H1 (cell line): ENCODE measurements around the gene NOTUM. TPM values are rescaled to one million over a fixed set of nuclear protein-coding genes. Genes with fewer than 3 reads are reported as not detected.

Experiments
- CTCF ChIA-PET: fragments of 300-600 bp; sonication (Branson Sonifier 250); formaldehyde crosslinking; loops from one replicate; lab custom pipeline; 2021; ENCODE audit not compliant: partially characterized antibody; lab: Charles Lee
- POLR2A ChIA-PET: fragments of 300-600 bp; sonication (Branson Sonifier 250); formaldehyde crosslinking; loops from one replicate; lab custom pipeline; 2021; ENCODE audit warnings: inconsistent platforms; ENCODE audit not compliant: partially characterized antibody; lab: Charles Lee
- DNase-seq, 2 experiments: peaks; one replicate each; pipeline versions ENCODE4 v3.0.0 to v3.0.0-alpha.2; 2010 to 2022; ENCODE audit warnings: low spot score in 2 of 2, low read depth in 1 of 2, mixed read lengths in 1 of 2
- FAIRE-seq: peaks from 2 replicates; lab custom pipeline; 2011; peaks lifted over from hg19 to GRCh38; lab: Jason Lieb, UNC
- H2AFZ ChIP-seq: 2 replicates; pipeline ENCODE4 v1.8.1; 2012; ENCODE audit warnings: low read length, inconsistent platforms
- H2AK5ac ChIP-seq: 2 replicates; pipeline ENCODE4 v1.6.1; 2013; ENCODE audit warnings: low read depth, low read length
- H2BK120ac ChIP-seq: replicated peaks from 2 replicates; pipeline ENCODE3; 2013; ENCODE audit warnings: low read depth, low read length, inconsistent platforms
- H2BK12ac ChIP-seq: 2 replicates; pipeline ENCODE4 v1.6.1; 2013; ENCODE audit warnings: low read depth, low read length
- H2BK15ac ChIP-seq: 2 replicates; pipeline ENCODE4 v1.6.1; 2013; ENCODE audit warnings: low read length
- H2BK20ac ChIP-seq: 2 replicates; pipeline ENCODE4 v1.6.1; 2013; ENCODE audit warnings: low read length
- H2BK5ac ChIP-seq: 2 replicates; pipeline ENCODE4 v1.6.1; 2013; ENCODE audit warnings: low read depth, low read length
- H3K14ac ChIP-seq: 2 replicates; pipeline ENCODE4 v1.6.1; 2013; ENCODE audit warnings: inconsistent platforms; ENCODE audit not compliant: insufficient read length
- H3K18ac ChIP-seq: 2 replicates; pipeline ENCODE4 v1.6.1; 2013; ENCODE audit warnings: low read length; ENCODE audit errors: extremely low read depth
- H3K23ac ChIP-seq: 2 replicates; pipeline ENCODE4 v1.6.1; 2013; ENCODE audit warnings: inconsistent platforms; ENCODE audit not compliant: insufficient read length
- H3K23me2 ChIP-seq: 2 replicates; pipeline ENCODE4 v1.6.1; 2013; ENCODE audit warnings: low read depth, low read length
- H3K27ac ChIP-seq: 2 replicates; pipeline ENCODE4 v1.6.1; 2011; ENCODE audit warnings: low read depth, low read length, inconsistent platforms
- H3K27me3 ChIP-seq, 4 experiments: replicated peaks in 1 of 4; 1 replicate in 1 of 4; 2 replicates in 3 of 4; pipeline versions ENCODE4 v1.6.1 to v1.8.1; 2011 to 2013; ENCODE audit warnings: low read length in 3 of 4, mild to moderate bottlenecking in 3 of 4, inconsistent platforms in 2 of 4, mixed read lengths in 2 of 4, moderate library complexity in 1 of 4; ENCODE audit not compliant: control insufficient read depth in 3 of 4, insufficient read depth in 3 of 4; ENCODE audit errors: extremely low read depth in 1 of 4
- H3K36me3 ChIP-seq, 4 experiments: 2 replicates each; pipeline versions ENCODE4 v1.6.1 to v1.8.1; 2011 to 2013; ENCODE audit warnings: mild to moderate bottlenecking in 4 of 4, low read length in 3 of 4, moderate library complexity in 2 of 4, control low read depth in 1 of 4, inconsistent platforms in 1 of 4; ENCODE audit not compliant: insufficient read depth in 4 of 4, control insufficient read depth in 2 of 4
- H3K4ac ChIP-seq: replicated peaks from 2 replicates; pipeline ENCODE3; 2013; ENCODE audit warnings: low read length, low read depth, mixed read lengths, inconsistent platforms; ENCODE audit not compliant: insufficient read length
- H3K4me1 ChIP-seq, 4 experiments: replicated peaks in 1 of 4; 1 replicate in 1 of 4; 2 replicates in 3 of 4; pipeline versions ENCODE4 v1.6.1 to v1.8.1; 2011 to 2013; ENCODE audit warnings: low read length in 3 of 4, inconsistent platforms in 2 of 4, mixed read lengths in 1 of 4; ENCODE audit not compliant: insufficient read depth in 4 of 4, control insufficient read depth in 3 of 4
- H3K4me2 ChIP-seq, 2 experiments: 2 replicates each; pipeline versions ENCODE4 v1.6.1 to v1.8.1; 2011 to 2013; ENCODE audit warnings: low read depth in 2 of 2, low read length in 2 of 2, control low read depth in 1 of 2, inconsistent platforms in 1 of 2, mild to moderate bottlenecking in 1 of 2; ENCODE audit not compliant: insufficient read depth in 1 of 2
- H3K4me3 ChIP-seq, 4 experiments: fragments of 200-600, 300-600 bp in 1 of 4; sonication (generic), shearing (Covaris generic), sonication (Bioruptor Twin) in 1 of 4; 2 replicates each; pipeline versions ENCODE4 v1.5.1 to v1.8.1; 2011 to 2016; ENCODE audit warnings: low read length in 4 of 4, low read depth in 3 of 4, control low read depth in 2 of 4, inconsistent platforms in 2 of 4, mild to moderate bottlenecking in 2 of 4, mixed read lengths in 1 of 4, moderate library complexity in 1 of 4; ENCODE audit not compliant: insufficient read depth in 2 of 4; ENCODE audit errors: extremely low read depth in 1 of 4
- H3K56ac ChIP-seq: replicated peaks from 2 replicates; pipeline ENCODE3; 2013; ENCODE audit warnings: low read depth, mild to moderate bottlenecking, mixed read lengths, low read length, inconsistent platforms; ENCODE audit not compliant: insufficient read length
- H3K79me1 ChIP-seq: 2 replicates; pipeline ENCODE4 v1.6.1; 2013; ENCODE audit warnings: low read depth, low read length, control low read depth
- H3K79me2 ChIP-seq, 2 experiments: 2 replicates each; pipeline versions ENCODE4 v1.6.1 to v1.8.1; 2012 to 2013; ENCODE audit warnings: low read length in 2 of 2, mild to moderate bottlenecking in 2 of 2, inconsistent platforms in 1 of 2; ENCODE audit not compliant: insufficient read depth in 2 of 2, control insufficient read depth in 1 of 2
- H3K9ac ChIP-seq, 4 experiments: replicated peaks in 1 of 4; 1 replicate in 1 of 4; 2 replicates in 3 of 4; pipeline versions ENCODE4 v1.6.1 to v1.8.1; 2011 to 2013; ENCODE audit warnings: low read depth in 3 of 4, low read length in 3 of 4, control low read depth in 2 of 4, mild to moderate bottlenecking in 2 of 4, moderate library complexity in 2 of 4, inconsistent platforms in 1 of 4; ENCODE audit errors: extremely low read depth in 1 of 4
- H3K9me3 ChIP-seq, 2 experiments: 2 replicates each; pipeline versions ENCODE4 v1.6.1 to v1.8.1; 2012 to 2013; ENCODE audit warnings: mild to moderate bottlenecking in 2 of 2, moderate library complexity in 2 of 2, control low read depth in 1 of 2, inconsistent platforms in 1 of 2, low read depth in 1 of 2, low read length in 1 of 2, mixed read lengths in 1 of 2; ENCODE audit not compliant: insufficient read depth in 2 of 2
- H4K20me1 ChIP-seq, 2 experiments: replicated peaks in 1 of 2; 2 replicates each; pipeline versions ENCODE3 to v1.8.1; 2011 to 2013; ENCODE audit warnings: inconsistent platforms in 2 of 2, low read length in 2 of 2, mild to moderate bottlenecking in 1 of 2; ENCODE audit not compliant: insufficient read depth in 2 of 2, control insufficient read depth in 1 of 2
- H4K5ac ChIP-seq: 2 replicates; pipeline ENCODE4 v1.6.1; 2013; ENCODE audit warnings: low read length, low read depth, mixed read lengths, inconsistent platforms; ENCODE audit not compliant: insufficient read length
- H4K8ac ChIP-seq: 2 replicates; pipeline ENCODE4 v1.8.0; 2013; ENCODE audit warnings: mild to moderate bottlenecking, moderate library complexity, low read length, inconsistent platforms; ENCODE audit not compliant: insufficient read depth; ENCODE audit errors: extremely low read depth
- H4K91ac ChIP-seq: replicated peaks from 2 replicates; pipeline ENCODE3; 2013; ENCODE audit warnings: low read length, mixed read lengths, inconsistent platforms; ENCODE audit not compliant: insufficient read length
- BACH1 ChIP-seq: IDR thresholded peaks from 2 replicates; pipeline ENCODE4 v1.6.1; 2012; ENCODE audit warnings: low read length, improper control_type of control experiment
- E2F6 ChIP-seq: IDR thresholded peaks from 2 replicates; pipeline ENCODE4 v1.6.1; 2012; ENCODE audit warnings: inconsistent platforms
- EP300 ChIP-seq, 2 experiments: IDR thresholded peaks; 1 replicate in 1 of 2; 2 replicates in 1 of 2; pipeline ENCODE4 v1.6.1; 2011 to 2012; ENCODE audit warnings: low read depth in 2 of 2, low read length in 2 of 2, mild to moderate bottlenecking in 2 of 2, borderline replicate concordance in 1 of 2, inconsistent platforms in 1 of 2, moderate library complexity in 1 of 2
- EZH2 ChIP-seq: fragments of 200-600 bp; sonication (generic); IDR thresholded peaks from 2 replicates; pipeline ENCODE4 v1.7.1; 2012; ENCODE audit warnings: low read depth, mild to moderate bottlenecking, moderate library complexity, low read length, inconsistent platforms; ENCODE audit not compliant: severe bottlenecking
- GABPA ChIP-seq: IDR thresholded peaks from 2 replicates; pipeline ENCODE4 v1.6.1; 2011; ENCODE audit warnings: mild to moderate bottlenecking, low read length, moderate library complexity, borderline replicate concordance; ENCODE audit not compliant: insufficient read depth
- HDAC6 ChIP-seq: IDR thresholded peaks from one replicate; pipeline ENCODE4 v1.7.1; 2012; ENCODE audit warnings: low read depth, mild to moderate bottlenecking, inconsistent platforms, low read length, moderate library complexity
- KDM1A ChIP-seq: fragments of 200-600, 300-600 bp; sonication (generic); IDR thresholded peaks from 2 replicates; pipeline ENCODE4 v1.7.1; 2016; ENCODE audit warnings: mild to moderate bottlenecking, low read length, borderline replicate concordance
- POU5F1 ChIP-seq: IDR thresholded peaks from 2 replicates; pipeline ENCODE4 v1.6.1; 2011; ENCODE audit warnings: low read depth, mild to moderate bottlenecking, low read length, moderate library complexity
- SRF ChIP-seq: IDR thresholded peaks from 2 replicates; pipeline ENCODE4 v1.6.1; 2011; ENCODE audit warnings: mild to moderate bottlenecking, low read depth, low read length, moderate library complexity
- TCF12 ChIP-seq: IDR thresholded peaks from 2 replicates; pipeline ENCODE4 v1.6.1; 2011; ENCODE audit warnings: low read depth, mild to moderate bottlenecking, low read length
- YY1 ChIP-seq: IDR thresholded peaks from 2 replicates; pipeline ENCODE4 v1.6.1; 2011; ENCODE audit warnings: low read depth, mild to moderate bottlenecking, low read length
- WGBS, 2 experiments: shearing (Covaris generic) in 1 of 2; methylation state at CpG; one replicate each; pipeline versions ENCODE4 v1.1.6 to v1.1.7; 2013 to 2015; ENCODE audit warnings: low lambda C conversion rate in 2 of 2, mixed read lengths in 2 of 2, inconsistent platforms in 1 of 2, low coverage in 1 of 2, missing lambda C conversion rate in 1 of 2; ENCODE audit not compliant: insufficient replicate concordance in 2 of 2, insufficient coverage in 1 of 2, insufficient read length in 1 of 2; ENCODE audit errors: extremely low coverage in 1 of 2, missing lambda C conversion rate in 1 of 2; 5-methylcytosine and 5-hydroxymethylcytosine counted together
- polyA plus RNA-seq, 7 experiments: library from polyadenylated mRNA; depleted of rRNA in 3 of 7; stranded (reverse) in 5 of 7; unstranded in 2 of 7; fragments of >200 nt in 5 of 7; fragments of 200-250 nt in 2 of 7; gene quantifications; 1 replicate in 5 of 7; 2 replicates in 1 of 7; 4 replicates in 1 of 7; pipeline versions ENCODE4 v1.2.1 to v1.2.3, GENCODE V29; 2011 to 2013; ENCODE audit warnings: missing spikeins in 2 of 7, mixed read lengths in 2 of 7
- total RNA-seq: library from RNA; stranded (reverse); fragmentation: NEBNext Ultra II Directional; extraction: Animal tissue kit (Norgen Biotek cat#: 25700); gene quantifications from 2 replicates; pipeline ENCODE4 v1.2.1, GENCODE V29; 2021

Gene NOTUM
- total and polyA plus RNA-seq, 2 of the 8 experiments (the other 6 are each of a cell fraction or from before 2014, with no cell fraction given): 0.45 to 0.76 TPM

DNA sequence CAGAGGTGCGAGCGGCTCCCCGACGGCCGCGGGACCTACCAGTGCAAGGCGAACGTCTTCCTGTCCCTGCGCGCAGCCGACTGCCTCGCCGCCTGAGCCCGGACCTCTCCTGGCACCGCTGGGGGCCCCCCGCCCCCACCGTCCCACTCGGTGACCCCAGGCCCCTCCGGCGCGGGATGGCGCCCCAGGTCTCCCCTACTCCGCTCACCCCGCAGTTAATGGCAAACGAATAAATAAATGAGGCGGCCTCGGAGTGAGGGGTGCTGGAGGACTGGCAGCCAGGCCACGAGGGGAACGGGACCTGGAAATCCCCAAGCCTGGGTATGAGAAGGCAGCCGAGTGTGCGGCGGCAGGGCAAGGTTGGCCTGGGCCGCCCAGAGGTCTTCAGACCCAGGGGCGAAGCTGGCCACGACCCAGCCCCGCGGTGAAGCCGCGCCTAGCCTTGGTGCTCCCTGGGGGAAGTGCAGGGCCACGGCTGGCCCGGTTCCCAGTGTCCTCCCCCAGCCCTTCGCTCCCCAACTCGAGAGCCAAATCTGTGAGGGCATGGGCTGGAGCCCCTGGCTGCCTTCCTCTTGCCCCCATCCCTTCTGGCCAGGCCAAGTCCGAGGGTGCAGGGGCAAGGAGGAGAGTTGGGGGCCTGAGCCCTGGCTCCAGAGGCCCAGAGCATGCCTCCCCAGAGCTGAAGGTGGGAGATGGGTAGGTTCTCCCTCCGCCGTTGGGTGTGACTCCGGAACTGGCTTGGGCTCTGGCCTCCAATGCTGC lies 58.2 kb downstream of the NOTUM start:
- Histone ChIP-seq H4K91ac (peak overlapping the region; percentile 17), H4K20me1 (peaks cover 5 to 13% of the 10 kb centered on the region in 2 experiments), H3K79me1 (no peaks in the 10 kb centered on the region; the same call in 1 of the 2 replicates), H2BK20ac (no peak overlapping the region), H3K4ac (peak overlapping the region; percentile 78), H3K27ac (no peak overlapping the region), H3K18ac (no peak overlapping the region; the same call in 1 of the 2 replicates), H3K9me3 (no peaks in the 10 kb centered on the region), H3K4me1 (peaks cover 0 to 8% (median 2%) of the 10 kb centered on the region in 4 experiments; a peak in 3 of 7 replicates), H2BK5ac (no peak overlapping the region), H2AFZ (no peak overlapping the region), H3K4me2 (peak overlapping the region; percentile 63 to 86), H4K5ac (peak overlapping the region; percentile 2), H3K23ac (no peak overlapping the region), H3K79me2 (no peaks in the 10 kb centered on the region), H3K56ac (no peak overlapping the region), H3K4me3 (peak overlapping the region; percentile 19 to 61 (median 44)), H2BK120ac (no peak overlapping the region), H3K36me3 (peaks cover 2 to 11% (median 7%) of the 10 kb centered on the region in 4 experiments; a peak in 6 of 8 replicates), H3K23me2 (peaks cover 6% of the 10 kb centered on the region; the same call in 1 of the 2 replicates), H2BK15ac (no peak overlapping the region), H3K9ac (no peak overlapping the region), H2AK5ac (no peak overlapping the region), H2BK12ac (no peak overlapping the region), H3K14ac (no peak overlapping the region), H4K8ac (peak overlapping the region; percentile 64), H3K27me3 (peaks cover 0 to 22% (median 14%) of the 10 kb centered on the region in 4 experiments; a peak in 5 of 7 replicates)
- FAIRE-seq (no peak), DNase-seq (no peak)
- POLR2A ChIA-PET: interaction anchor here (0.8 to 4.0 kb wide), 11 partner anchors 9 to 34 kb away, joined by 3 to 29 read pairs (median 5); partner anchors contain the start of genes ALYREF, ANAPC11, MAFG and PCYT2
- CTCF ChIA-PET: interaction anchor here (2.7 kb wide), 1 partner anchor 33 kb away, joined by 10 read pairs; no protein-coding TSS in a partner anchor
- WGBS, 2 experiments: 38% methylated on average over 30 of the region's 47 CpGs; no CpG with 5 or more reads in 1 of the 2 experiments
- TF ChIP-seq E2F6 (peak; percentile 22; the same call in 1 of the 2 replicates), EP300 (IDR thresholded peaks at IDR 0.05; ENCODE audit: borderline replicate concordance in 1 of 2, low read depth in 2 of 2, low read length in 2 of 2) (no peak), YY1 (no peak), EZH2 (peak; percentile 18), GABPA (peak; percentile 70; the same call in 1 of the 2 replicates), BACH1 (no peak), POU5F1 (no peak), KDM1A (no peak), SRF (no peak), TCF12 (no peak), HDAC6 (no peak)
